AML-193 (cell line): ENCODE measurements around the gene SEC22A.

Source experiments
- DNase-seq, 2 experiments: peaks; one replicate each; lab custom pipeline; 2025; lab: John Stamatoyannopoulos, UW

The SEC22A gene

GRCh38 chr3:123201557-123202427 lies at the start of gene SEC22A:
Gene SEC22A (plus strand): TSS chr3:123201943. CDS start chr3:123209218, 7,275 bp downstream.
- peak; percentile 96 to 98 for DNase-seq

DNA sequence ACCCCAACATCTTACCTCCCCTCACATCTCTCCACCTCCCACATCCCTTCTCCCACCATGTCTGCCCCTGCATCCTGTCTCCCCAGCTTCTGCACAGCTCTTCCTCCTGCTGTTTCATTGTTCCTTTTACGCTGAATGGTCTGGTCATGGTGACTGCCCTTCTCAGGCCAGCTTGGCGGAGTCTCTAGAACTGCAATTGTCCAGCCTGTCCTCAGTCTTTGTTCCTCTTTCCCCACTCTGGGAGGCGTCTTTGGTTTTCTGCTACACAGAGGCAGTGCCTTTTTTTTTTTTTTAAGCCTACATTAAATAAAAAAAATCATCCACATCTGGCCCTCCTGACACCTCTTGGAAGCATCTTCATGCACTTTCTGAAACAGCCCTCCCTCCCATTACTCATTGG lies 49.1 kb upstream of the SEC22A start:
- no peak for DNase-seq

GRCh38 chr3:123153125-123154019 lies 48.4 kb upstream of the SEC22A start:
- no peak for DNase-seq

- DNase-seq = no peak
Measured at GRCh38 chr3:123154020-123154985, 47.4 kb upstream of the SEC22A start.

GRCh38 chr3:123155471-123156011 lies 46.2 kb upstream of the SEC22A start:
- no peak for DNase-seq

- DNase-seq = no peak
Measured at GRCh38 chr3:123156276-123156995, 45.3 kb upstream of the SEC22A start.

GRCh38 chr3:123157209-123157597 lies 44.5 kb upstream of the SEC22A start:
- no peak for DNase-seq

DNA sequence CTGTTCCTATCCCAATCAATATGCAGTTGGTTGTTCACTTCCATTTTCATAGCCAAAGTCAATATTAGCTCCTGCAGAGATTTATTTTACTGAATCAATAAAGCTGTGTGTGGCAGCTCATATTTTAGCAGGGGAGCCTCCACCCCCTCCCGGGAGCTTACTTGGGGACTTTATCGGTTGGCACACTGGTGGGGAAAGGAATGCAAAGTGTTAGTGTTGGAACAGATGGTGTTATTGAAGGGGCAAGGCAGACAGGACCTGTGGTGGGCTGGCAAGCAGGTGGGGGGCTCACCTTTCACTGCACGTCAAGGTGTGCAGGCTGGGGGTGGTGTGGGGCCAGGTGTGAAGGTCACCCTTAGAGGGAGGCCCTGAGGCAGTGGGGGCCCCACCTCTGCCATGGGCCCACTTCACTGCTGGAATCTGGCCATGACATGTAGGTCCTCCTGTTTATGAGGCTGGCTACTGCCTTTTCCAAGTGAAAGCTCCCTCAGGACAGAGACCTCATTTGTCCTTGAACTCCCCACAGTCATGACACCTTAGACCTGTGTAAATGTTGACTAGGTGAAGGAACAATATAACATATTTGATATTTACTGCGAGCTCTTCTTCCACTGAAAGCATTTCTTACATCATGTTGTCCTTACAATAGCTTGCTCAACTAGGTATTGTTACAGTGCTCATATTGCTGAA lies 44.0 kb upstream of the SEC22A start:
- no peak for DNase-seq

DNA sequence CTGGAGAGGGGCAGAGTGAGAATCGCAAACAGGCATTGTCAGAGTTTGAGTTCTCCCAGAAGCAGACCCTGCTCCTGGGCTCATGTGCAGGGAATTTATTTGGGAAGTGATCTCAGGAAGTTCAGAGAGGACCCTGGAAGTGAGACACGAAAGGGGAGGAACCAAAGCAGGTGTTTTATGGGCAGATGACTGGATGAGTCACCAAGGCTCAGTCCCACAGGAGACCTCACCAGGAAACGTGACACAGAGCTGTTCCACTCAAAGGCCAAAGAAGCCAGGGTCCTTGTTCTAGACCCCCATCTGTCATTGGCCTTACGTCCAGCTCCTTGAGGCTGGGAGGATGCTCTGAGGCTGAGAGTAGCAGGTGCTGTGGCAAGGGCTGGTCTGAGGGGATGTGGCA lies 43.4 kb upstream of the SEC22A start:
- DNase-seq = no peak

- no peak for DNase-seq
Measured at GRCh38 chr3:123158899-123159390, 42.8 kb upstream of the SEC22A start.

DNA sequence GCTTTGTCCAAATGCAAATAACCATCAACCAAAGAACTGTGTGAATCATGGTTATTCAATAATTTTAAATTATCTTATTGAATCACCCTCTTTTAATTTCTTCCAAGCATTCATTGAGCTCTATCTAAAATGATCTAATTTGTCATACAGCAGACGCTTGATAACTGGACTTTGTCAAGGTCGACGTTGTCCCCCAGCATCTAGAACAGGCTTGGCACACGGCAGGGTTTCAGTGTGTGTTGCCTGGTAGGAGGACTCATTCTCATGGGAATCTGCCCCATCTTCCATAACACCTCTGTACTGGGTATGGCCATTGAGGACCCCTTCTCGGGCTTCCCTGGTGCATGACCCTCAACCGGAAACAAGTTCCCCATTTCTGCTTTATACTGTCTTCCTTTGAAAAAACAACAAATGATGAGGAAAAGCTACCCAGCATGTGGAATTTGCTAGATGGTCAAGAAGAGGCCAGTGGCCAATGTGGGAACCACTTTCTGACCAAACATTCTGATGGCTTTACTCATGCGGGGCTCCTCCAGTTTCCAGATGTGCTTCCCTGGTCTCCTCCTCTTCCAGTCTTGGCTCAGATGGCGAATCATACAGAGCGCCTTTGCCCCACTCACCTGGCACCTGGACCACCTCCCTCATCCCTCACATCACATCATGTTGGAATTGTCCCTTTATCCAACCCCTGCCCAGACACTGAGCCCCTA lies 41.7 kb upstream of the SEC22A start:
- no peak for DNase-seq

- DNase-seq = no peak
Measured at GRCh38 chr3:123161167-123161566, 40.6 kb upstream of the SEC22A start.

GRCh38 chr3:123163141-123163540 lies 38.6 kb upstream of the SEC22A start:
- no peak for DNase-seq

GRCh38 chr3:123165163-123165562 lies 36.6 kb upstream of the SEC22A start:
- DNase-seq = no peak

DNA sequence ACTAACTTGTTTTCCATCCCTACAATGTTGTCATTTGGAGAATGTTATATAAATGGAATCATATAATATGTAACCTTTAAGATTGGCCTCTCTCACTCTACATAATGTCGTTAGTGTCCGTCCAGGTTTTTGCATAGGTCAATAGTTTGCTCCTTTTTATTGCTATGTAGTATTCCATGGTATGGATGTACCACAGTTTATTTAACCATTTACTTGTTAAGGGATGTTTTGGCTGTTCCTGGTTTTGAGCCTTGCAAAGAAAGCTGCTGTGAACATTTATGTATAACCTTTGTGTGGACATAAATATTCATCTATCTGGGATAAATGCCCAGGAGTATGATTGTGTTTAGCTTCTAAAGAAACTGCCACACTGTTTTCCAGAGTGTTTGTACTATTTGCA lies 34.1 kb upstream of the SEC22A start:
- DNase-seq = no peak

GRCh38 chr3:123168122-123168521 lies 33.6 kb upstream of the SEC22A start:
- no peak for DNase-seq

DNA sequence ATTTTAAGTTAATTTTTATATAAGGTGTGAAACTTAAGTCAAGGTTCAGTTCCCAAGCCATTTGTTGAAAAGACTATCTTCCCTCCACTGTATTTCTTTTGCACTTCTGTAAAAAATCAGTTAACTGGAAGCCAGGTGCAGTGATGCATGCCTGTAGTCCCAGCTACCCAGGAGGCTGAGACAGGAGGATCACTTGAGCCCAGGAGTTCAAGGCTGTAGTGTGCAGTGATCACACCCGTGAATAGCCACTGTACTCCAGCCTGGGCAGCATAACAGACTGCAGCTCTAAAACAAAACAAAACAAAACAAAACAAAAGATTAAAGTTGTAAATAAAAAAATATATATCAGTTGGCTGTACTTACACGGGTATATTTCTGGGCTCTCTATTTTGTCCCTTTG lies 33.1 kb upstream of the SEC22A start:
- DNase-seq = no peak

- DNase-seq = no peak
Measured at GRCh38 chr3:123169492-123169929, 32.2 kb upstream of the SEC22A start.

DNA sequence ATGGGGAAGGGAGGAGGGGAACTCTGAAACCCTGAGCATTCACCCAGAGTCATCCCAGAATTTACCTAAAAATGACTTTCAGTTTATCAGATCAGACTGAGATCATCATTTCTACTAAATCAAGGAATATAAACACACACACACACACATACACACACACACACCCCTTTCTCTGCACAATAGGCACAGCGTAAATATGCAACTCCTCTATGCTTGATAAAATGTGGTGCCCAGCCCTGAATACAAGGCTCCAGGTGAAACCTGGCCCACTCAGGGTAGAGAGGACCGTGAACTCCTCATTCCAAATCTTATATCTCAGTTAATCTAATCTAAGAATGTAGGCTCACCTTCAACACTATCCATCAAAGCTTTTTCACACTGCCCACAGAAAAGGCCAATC lies 31.8 kb upstream of the SEC22A start:
- DNase-seq = no peak
